ENCODE measurements around the gene CARMIL3.

The CARMIL3 gene

GRCh38 chr14:24057867-24058259 lies 6.1 kb downstream of the CARMIL3 start:
- Histone ChIP-seq H3K27ac (ENCODE audit: insufficient read depth in 1 of 2, low read depth in 1 of 2, low read length in 2 of 2, poor library complexity in 1 of 2, severe bottlenecking in 2 of 2) (no peak overlapping the region), H3K4me3 (ENCODE audit: control insufficient read depth in 1 of 7, extremely low read depth in 1 of 7, insufficient read depth in 4 of 7, low read depth in 2 of 7, low read length in 6 of 7) (no peak overlapping the region), H3K9me3 (ENCODE audit: control extremely low read depth in 1 of 5, control insufficient read depth in 4 of 5, insufficient read depth in 2 of 5, low read depth in 1 of 5, low read length in 4 of 5) (no peaks in the 10 kb centered on the region), H3K27me3 (replicated peaks in 2 of 5; ENCODE audit: control insufficient read depth in 4 of 5, insufficient read depth in 5 of 5, low read length in 4 of 5) (peaks cover 0 to 10% (median 6%) of the 10 kb centered on the region in 5 experiments), H3K36me3 (ENCODE audit: control insufficient read depth in 4 of 4, insufficient read depth in 4 of 4, low read length in 3 of 4) (no peaks in the 10 kb centered on the region), H3K4me1 (ENCODE audit: control extremely low read depth in 1 of 4, control insufficient read depth in 4 of 4, insufficient read depth in 4 of 4, low read length in 3 of 4) (peaks cover 0 to under 1% (median 0%) of the 10 kb centered on the region in 4 experiments)
- no peak for DNase-seq
- ChIA-PET CTCF (interaction anchor here (0.6 to 12.7 kb wide), 18 partner anchors 9 to 669 kb away, joined by 3 to 188 read pairs (median 10); partner anchors contain the start of genes CPNE6, IRF9, PCK2 and PSME1), POLR2A (interaction anchor here (0.9 kb wide), 1 partner anchor 24 kb away, joined by 3 read pairs; no protein-coding TSS in a partner anchor)
- WGBS (ENCODE audit: insufficient coverage), result 90% methylated on average over 13 of the region's 14 CpGs

- no peak overlapping the region for H3K4me3 ChIP-seq (ENCODE audit: control insufficient read depth in 1 of 7, extremely low read depth in 1 of 7, insufficient read depth in 4 of 7, low read depth in 2 of 7, low read length in 6 of 7)
- DNase-seq, result peak in 2 of 3 donors; percentile 20 to 42
- no peaks in the 10 kb centered on the region for H3K36me3 ChIP-seq (ENCODE audit: control insufficient read depth in 4 of 4, insufficient read depth in 4 of 4, low read length in 3 of 4)
- H3K4me1 ChIP-seq (ENCODE audit: control extremely low read depth in 1 of 4, control insufficient read depth in 4 of 4, insufficient read depth in 4 of 4, low read length in 3 of 4), result no peaks in the 10 kb centered on the region
- no peaks in the 10 kb centered on the region for H3K9me3 ChIP-seq (ENCODE audit: control extremely low read depth in 1 of 5, control insufficient read depth in 4 of 5, insufficient read depth in 2 of 5, low read depth in 1 of 5, low read length in 4 of 5)
- peaks cover 0 to 7% (median 1%) of the 10 kb centered on the region in 5 experiments for H3K27me3 ChIP-seq (replicated peaks in 2 of 5; ENCODE audit: control insufficient read depth in 4 of 5, insufficient read depth in 5 of 5, low read length in 4 of 5)
- no peak overlapping the region for H3K27ac ChIP-seq (ENCODE audit: insufficient read depth in 1 of 2, low read depth in 1 of 2, low read length in 2 of 2, poor library complexity in 1 of 2, severe bottlenecking in 2 of 2)
- ChIA-PET CTCF (interaction anchor here (0.6 to 12.7 kb wide), 18 partner anchors 9 to 670 kb away, joined by 3 to 188 read pairs (median 10); partner anchors contain the start of genes CPNE6, IRF9, PCK2 and PSME1), POLR2A (interaction anchor here (0.9 kb wide), 1 partner anchor 23 kb away, joined by 3 read pairs; no protein-coding TSS in a partner anchor)
- 78% methylated on average over 4 of the region's 7 CpGs for WGBS (ENCODE audit: insufficient coverage)
Observed at GRCh38 chr14:24058260-24058950, 6.6 kb downstream of the CARMIL3 start.

- no peak for DNase-seq
- H3K4me1 ChIP-seq (ENCODE audit: control extremely low read depth in 1 of 4, control insufficient read depth in 4 of 4, insufficient read depth in 4 of 4, low read length in 3 of 4), result no peaks in the 10 kb centered on the region
- ChIA-PET CTCF (interaction anchor here (0.9 to 12.7 kb wide), 12 partner anchors 8 to 77 kb away, joined by 3 to 188 read pairs (median 10); partner anchors contain the start of genes CPNE6, PCK2 and PSME1), POLR2A (no interaction called here)
- 98% methylated on average over 6 of the region's 10 CpGs for WGBS (ENCODE audit: insufficient coverage)
- H3K27ac ChIP-seq (ENCODE audit: insufficient read depth in 1 of 2, low read depth in 1 of 2, low read length in 2 of 2, poor library complexity in 1 of 2, severe bottlenecking in 2 of 2), result no peak overlapping the region
- peaks cover 0 to 6% (median 0%) of the 10 kb centered on the region in 5 experiments for H3K27me3 ChIP-seq (replicated peaks in 2 of 5; ENCODE audit: control insufficient read depth in 4 of 5, insufficient read depth in 5 of 5, low read length in 4 of 5)
- no peaks in the 10 kb centered on the region for H3K9me3 ChIP-seq (ENCODE audit: control extremely low read depth in 1 of 5, control insufficient read depth in 4 of 5, insufficient read depth in 2 of 5, low read depth in 1 of 5, low read length in 4 of 5)
- no peak overlapping the region for H3K4me3 ChIP-seq (ENCODE audit: control insufficient read depth in 1 of 7, extremely low read depth in 1 of 7, insufficient read depth in 4 of 7, low read depth in 2 of 7, low read length in 6 of 7)
- no peaks in the 10 kb centered on the region for H3K36me3 ChIP-seq (ENCODE audit: control insufficient read depth in 4 of 4, insufficient read depth in 4 of 4, low read length in 3 of 4)
Observed at GRCh38 chr14:24058951-24059475, 7.2 kb downstream of the CARMIL3 start.

- H3K27ac ChIP-seq (ENCODE audit: insufficient read depth in 1 of 2, low read depth in 1 of 2, low read length in 2 of 2, poor library complexity in 1 of 2, severe bottlenecking in 2 of 2), result no peak overlapping the region
- 95% methylated on average over 16 of the region's 16 CpGs for WGBS (ENCODE audit: insufficient coverage)
- ChIA-PET CTCF (interaction anchor here (1.4 to 12.7 kb wide), 5 partner anchors 20 to 85 kb away, joined by 3 to 188 read pairs (median 20); partner anchors contain the start of gene PCK2), POLR2A (no interaction called here)
- H3K4me3 ChIP-seq (ENCODE audit: control insufficient read depth in 1 of 7, extremely low read depth in 1 of 7, insufficient read depth in 4 of 7, low read depth in 2 of 7, low read length in 6 of 7), result no peak overlapping the region
- H3K27me3 ChIP-seq (replicated peaks in 2 of 5; ENCODE audit: control insufficient read depth in 4 of 5, insufficient read depth in 5 of 5, low read length in 4 of 5), result peaks cover 0 to 3% (median 0%) of the 10 kb centered on the region in 5 experiments
- DNase-seq, result no peak
- H3K36me3 ChIP-seq (ENCODE audit: control insufficient read depth in 4 of 4, insufficient read depth in 4 of 4, low read length in 3 of 4), result no peaks in the 10 kb centered on the region
- no peaks in the 10 kb centered on the region for H3K4me1 ChIP-seq (ENCODE audit: control extremely low read depth in 1 of 4, control insufficient read depth in 4 of 4, insufficient read depth in 4 of 4, low read length in 3 of 4)
- H3K9me3 ChIP-seq (ENCODE audit: control extremely low read depth in 1 of 5, control insufficient read depth in 4 of 5, insufficient read depth in 2 of 5, low read depth in 1 of 5, low read length in 4 of 5), result no peaks in the 10 kb centered on the region
Observed at GRCh38 chr14:24059841-24060388, 8.1 kb downstream of the CARMIL3 start.

- no peak for DNase-seq
- Histone ChIP-seq H3K27me3 (replicated peaks in 2 of 5; ENCODE audit: control insufficient read depth in 4 of 5, insufficient read depth in 5 of 5, low read length in 4 of 5) (peaks cover 0 to 2% (median 0%) of the 10 kb centered on the region in 5 experiments), H3K4me3 (ENCODE audit: control insufficient read depth in 1 of 7, extremely low read depth in 1 of 7, insufficient read depth in 4 of 7, low read depth in 2 of 7, low read length in 6 of 7) (no peak overlapping the region), H3K36me3 (ENCODE audit: control insufficient read depth in 4 of 4, insufficient read depth in 4 of 4, low read length in 3 of 4) (no peaks in the 10 kb centered on the region), H3K27ac (ENCODE audit: insufficient read depth in 1 of 2, low read depth in 1 of 2, low read length in 2 of 2, poor library complexity in 1 of 2, severe bottlenecking in 2 of 2) (no peak overlapping the region), H3K4me1 (ENCODE audit: control extremely low read depth in 1 of 4, control insufficient read depth in 4 of 4, insufficient read depth in 4 of 4, low read length in 3 of 4) (no peaks in the 10 kb centered on the region), H3K9me3 (ENCODE audit: control extremely low read depth in 1 of 5, control insufficient read depth in 4 of 5, insufficient read depth in 2 of 5, low read depth in 1 of 5, low read length in 4 of 5) (no peaks in the 10 kb centered on the region)
- 96% methylated on average over 9 of the region's 10 CpGs for WGBS (ENCODE audit: insufficient coverage)
- CTCF ChIA-PET, result interaction anchor here (0.9 to 12.7 kb wide), 8 partner anchors 15 to 86 kb away, joined by 3 to 188 read pairs (median 8); partner anchors contain the start of gene PCK2
- POLR2A ChIA-PET, result interaction anchor here (1.3 kb wide), 1 partner anchor 30 kb away, joined by 3 read pairs; no protein-coding TSS in a partner anchor
Observed at GRCh38 chr14:24060443-24060842, 8.6 kb downstream of the CARMIL3 start.

- H3K36me3 ChIP-seq (ENCODE audit: control insufficient read depth in 4 of 4, insufficient read depth in 4 of 4, low read length in 3 of 4), result no peaks in the 10 kb centered on the region
- ChIA-PET POLR2A (interaction anchor here (1.3 kb wide), 1 partner anchor 29 kb away, joined by 3 read pairs; no protein-coding TSS in a partner anchor), CTCF (interaction anchor here (0.7 to 12.7 kb wide), 14 partner anchors 9 to 99 kb away, joined by 3 to 188 read pairs (median 4); partner anchors contain the start of genes CARMIL3 and PCK2)
- no peaks in the 10 kb centered on the region for H3K9me3 ChIP-seq (ENCODE audit: control extremely low read depth in 1 of 5, control insufficient read depth in 4 of 5, insufficient read depth in 2 of 5, low read depth in 1 of 5, low read length in 4 of 5)
- no peak for DNase-seq
- H3K4me1 ChIP-seq (ENCODE audit: control extremely low read depth in 1 of 4, control insufficient read depth in 4 of 4, insufficient read depth in 4 of 4, low read length in 3 of 4), result no peaks in the 10 kb centered on the region
- no peaks in the 10 kb centered on the region for H3K27me3 ChIP-seq (replicated peaks in 2 of 5; ENCODE audit: control insufficient read depth in 4 of 5, insufficient read depth in 5 of 5, low read length in 4 of 5)
- no peak overlapping the region for H3K4me3 ChIP-seq (ENCODE audit: control insufficient read depth in 1 of 7, extremely low read depth in 1 of 7, insufficient read depth in 4 of 7, low read depth in 2 of 7, low read length in 6 of 7)
- WGBS (ENCODE audit: insufficient coverage), result 100% methylated on average over 7 of the region's 7 CpGs
- no peak overlapping the region for H3K27ac ChIP-seq (ENCODE audit: insufficient read depth in 1 of 2, low read depth in 1 of 2, low read length in 2 of 2, poor library complexity in 1 of 2, severe bottlenecking in 2 of 2)
Observed at GRCh38 chr14:24060984-24061913, 9.4 kb downstream of the CARMIL3 start.
